ENCODE measurements around the gene TNFRSF1B. TPM values are rescaled to one million over a fixed set of nuclear protein-coding genes. Genes with fewer than 3 reads are reported as not detected.

TNFRSF1B gene
- total and polyA plus RNA-seq, 2 of the 8 experiments (the other 6 are each of a cell fraction or from before 2014, with no cell fraction given) = 1.7 to 2.9 TPM

GRCh38 chr1:12161662-12162458, 4.9 kb upstream of the TNFRSF1B start (continued):
- no peak for TF ChIP-seq CHD7 (IDR thresholded peaks at IDR 0.05; ENCODE audit: insufficient replicate concordance, low read length)
- TF ChIP-seq ZNF274 (IDR thresholded peaks at IDR 0.05; ENCODE audit: borderline replicate concordance, extremely low read depth, low read length) = no peak
- no peak for TF ChIP-seq TCF12 (IDR thresholded peaks at IDR 0.05; ENCODE audit: low read depth, low read length)
- TF ChIP-seq MAFK (IDR thresholded peaks at IDR 0.05; ENCODE audit: low read depth, low read length) = no peak
- no peak for TF ChIP-seq POLR2AphosphoS5 (IDR thresholded peaks at IDR 0.05; ENCODE audit: low read depth, low read length)
- TF ChIP-seq RXRA (IDR thresholded peaks at IDR 0.05; ENCODE audit: insufficient read depth, low read depth, low read length) = no peak
- no peak for TF ChIP-seq RFX5 (IDR thresholded peaks at IDR 0.05; ENCODE audit: borderline replicate concordance, low read depth, low read length)

Measured in H1 (cell line).